Psoas muscle (tissue), 8 donors: ENCODE results near the gene TRIAP1. TPM values are rescaled to one million over a fixed set of nuclear protein-coding genes. Genes with fewer than 3 reads are reported as not detected.

Experiments used
- ATAC-seq, 4 donors: fragments of 200-7000 bp; cut with Tn5 transposase; one replicate each; pipeline ENCODE4 v1.9.1; 2020; ENCODE audit warnings: moderate library complexity in 3 of 4, mild to moderate bottlenecking in 2 of 4
- DNase-seq, 2 donors: peaks; one replicate each; pipeline ENCODE4 v3.0.0-alpha.2; 2020
- H3K27ac ChIP-seq: fragments of 200-600 bp; one replicate; pipeline ENCODE4 v1.8.0; 2022
- H3K27me3 ChIP-seq, 3 donors: fragments of 200-600 bp in 1 of 3; one replicate each; pipeline versions ENCODE4 v1.6.1 to v1.8.0; 2013 to 2022; ENCODE audit warnings: low read length in 2 of 3, mild to moderate bottlenecking in 2 of 3, moderate library complexity in 1 of 3; ENCODE audit not compliant: insufficient read depth in 3 of 3
- H3K36me3 ChIP-seq, 2 donors: fragments of 200-600 bp in 1 of 2; one replicate each; pipeline versions ENCODE4 v1.6.1 to v1.8.0; 2013 to 2022; ENCODE audit warnings: low read depth in 1 of 2, mild to moderate bottlenecking in 1 of 2, moderate library complexity in 1 of 2; ENCODE audit not compliant: insufficient read depth in 1 of 2
- H3K4me1 ChIP-seq: fragments of 200-600 bp; one replicate; pipeline ENCODE4 v1.8.0; 2022
- H3K4me3 ChIP-seq: fragments of 200-600 bp; one replicate; pipeline ENCODE4 v1.8.0; 2022; ENCODE audit warnings: mild to moderate bottlenecking
- H3K9me3 ChIP-seq: fragments of 200-600 bp; one replicate; pipeline ENCODE4 v1.8.0; 2022
- CTCF ChIP-seq: fragments of 200-600 bp; IDR thresholded peaks from one replicate; pipeline ENCODE4 v1.8.0; 2022; ENCODE audit warnings: antibody characterized with exemption
- WGBS, 3 donors: extraction: QIAGEN DNeasy Blood & Tissue Kit; methylation state at CpG; one replicate each; pipeline versions ENCODE4 v1.1.6 to v1.1.7; 2013; 5-methylcytosine and 5-hydroxymethylcytosine counted together
- intact Hi-C, 2 donors: fragments of 100-400 bp; cut with DNase I; formaldehyde crosslinking; loops; one replicate each; pipeline versions ENCODE4 v1.11.0 to v1.14.2; 2022
- long read RNA-seq, 2 donors: library from polyadenylated mRNA; unstranded; transcript quantifications; one replicate each; pipeline ENCODE4 v2.0.0, GENCODE V29; 2021
- polyA plus RNA-seq, 3 donors: library from polyadenylated mRNA; stranded (reverse); fragments of 200-250 nt; gene quantifications; one replicate each; pipeline ENCODE4 v1.2.3, GENCODE V29; 2013
- total RNA-seq, 4 donors: library from RNA; stranded (reverse); fragmentation: NEBNext Ultra II Directional in 2 of 4; extraction: Animal tissue kit (Norgen Biotek cat#: 25700) in 2 of 4; gene quantifications; one replicate each; pipeline versions ENCODE4 v1.2.1 to v1.2.4, GENCODE V29; 2021 to 2023
- donor health status: healthy with polysubstance abuse.
- donor health status: DM: no; HTN: no; CAD: no; lungs with moderate emphysema.
- donor health status: Bipolar disorder and iron deficiency.
- donor health status: healthy.
- donor health status: DM: yes; HTN: yes; CAD: no.
- donor health status: DM: no; HTN: no; CAD: no.
- donor health status: DM: no; HTN: no; CAD: no.
- donor health status: DM: yes; HTN: yes; CAD: no.

TRIAP1 gene
- total RNA-seq (10 to 100 TPM; 24.4 to 37.3 (median 31.0) TPM), polyA plus RNA-seq (100 to 1,000 TPM in 1 of 3 donors, 10 to 100 TPM in 2; 42.8 to 111 (median 60.2) TPM)
- long read RNA-seq, donor 1, transcript TRIAP1-202 (2 exons, 1,182 nt): major isoform, 5 of 9 reads
- long read RNA-seq, donor 1, partial matches to known transcripts: 0 of 9 reads
- long read RNA-seq, donor 1, other reads (novel, unspliced or antisense): 4 of 9 reads
- long read RNA-seq, donor 2, transcript TRIAP1-202 (2 exons, 1,182 nt): major isoform, 31 of 33 reads
- long read RNA-seq, donor 2, partial matches to known transcripts: 0 of 33 reads
- long read RNA-seq, donor 2, other reads (novel, unspliced or antisense): 0 of 33 reads

- ATAC-seq (peak; percentile 97 to 99 (median 99)), DNase-seq (peak; percentile 83 to 93)
- intact Hi-C loops: loop anchor here in 1 of 2 donors (10.0 kb wide), 1 partner anchor 239 kb away; the partner anchor contains the start of gene MLEC
- peaks cover 2 to 67% of the 10 kb centered on the region in 2 donors for H3K36me3 ChIP-seq
- H3K4me1 ChIP-seq: peaks cover 21% of the 10 kb centered on the region
- peak within 1 kb of the TSS; percentile 95 for H3K4me3 ChIP-seq
- TF ChIP-seq CTCF: no peak
- peak within 1 kb of the TSS; percentile 89 for H3K27ac ChIP-seq
- H3K27me3 ChIP-seq: no peaks in the 10 kb centered on the region
- H3K9me3 ChIP-seq: no peaks in the 10 kb centered on the region
- 0 to 1% (median 0%) methylated on average over 73 of the region's 73 CpGs for WGBS, 3 donors
These were observed at the start of gene TRIAP1, which contains the start of gene GATC for GRCh38 chr12:120445911-120446843. Gene TRIAP1 (minus strand): TSS chr12:120446384. CDS start chr12:120446372, 12 bp downstream. Gene GATC (plus strand): TSS chr12:120446444. CDS start chr12:120446481, 37 bp downstream.

- ATAC-seq (no peak), DNase-seq (no peak)
- 18 to 25% (median 22%) methylated on average over 17 of the region's 17 CpGs for WGBS, 3 donors
- no peak for TF ChIP-seq CTCF
- no peaks in the 10 kb centered on the region for H3K27me3 ChIP-seq
- intact Hi-C loops: loop anchor here in 1 of 2 donors (5.0 kb wide), 1 partner anchor 87 kb away; the partner anchor contains the start of gene POP5
- no peaks in the 10 kb centered on the region for H3K9me3 ChIP-seq
- H3K4me1 ChIP-seq: peaks cover 27% of the 10 kb centered on the region
- H3K4me3 ChIP-seq: peak overlapping the region; percentile 99
- peaks cover 4 to 27% of the 10 kb centered on the region in 2 donors for H3K36me3 ChIP-seq
- peak overlapping the region; percentile 55 for H3K27ac ChIP-seq
These were observed 49.1 kb upstream of the TRIAP1 start for GRCh38 chr12:120495186-120495730.

- Histone ChIP-seq H3K27ac (peak overlapping the region; percentile 5), H3K27me3 (no peaks in the 10 kb centered on the region), H3K4me1 (peaks cover 12% of the 10 kb centered on the region), H3K4me3 (no peak overlapping the region), H3K9me3 (no peaks in the 10 kb centered on the region), H3K36me3 (peaks cover 2 to 7% of the 10 kb centered on the region in 2 donors)
- TF ChIP-seq CTCF: no peak
- intact Hi-C loops: no loop called here
- peak in 1 of 4 donors; percentile 29 for ATAC-seq
- 24 to 61% (median 31%) methylated on average over 2 of the region's 2 CpGs for WGBS, 3 donors
- DNase-seq: peak in 1 of 2 donors; percentile 64
These were observed 44.8 kb upstream of the TRIAP1 start for GRCh38 chr12:120490833-120491512.

GRCh38 chr12:120490325-120490724 is 44.1 kb upstream of the TRIAP1 start:
- H3K36me3 ChIP-seq: peaks cover 2 to 7% of the 10 kb centered on the region in 2 donors
- no peaks in the 10 kb centered on the region for H3K27me3 ChIP-seq
- WGBS, 3 donors: 93 to 96% (median 95%) methylated on average over 5 of the region's 5 CpGs
- no peak overlapping the region for H3K4me3 ChIP-seq
- peaks cover 11% of the 10 kb centered on the region for H3K4me1 ChIP-seq
- DNase-seq (no peak), ATAC-seq (no peak)
- no peak overlapping the region for H3K27ac ChIP-seq
- TF ChIP-seq CTCF: no peak
- intact Hi-C loops: no loop called here
- H3K9me3 ChIP-seq: no peaks in the 10 kb centered on the region
